Erythroblast (primary cell): Measurements from ENCODE around the gene SFRP4.

ENCODE experiments used
- GATA1 ChIP-seq: IDR thresholded peaks from 2 replicates; pipeline ENCODE4 v1.6.1; 2011; ENCODE audit warnings: low read depth, mild to moderate bottlenecking, control low read depth, low read length, moderate library complexity
- POLR2A ChIP-seq: IDR thresholded peaks from 2 replicates; pipeline ENCODE4 v1.6.1; 2011; ENCODE audit warnings: mild to moderate bottlenecking, low read length

GRCh38 chr7:37932543-37932942, 15.9 kb upstream of the SFRP4 start:
- no peak for TF ChIP-seq POLR2A
- no peak for TF ChIP-seq GATA1
